Measurements from ENCODE around the gene PPP3R2.
"Not testable (repeated sequence)": the region's sequence is repeated elsewhere in the genome, so short reads cannot be mapped to it uniquely, and the experiment has no call there.

The PPP3R2 gene

GRCh38 chr9:101567725-101568350, 26.9 kb downstream of the PPP3R2 start:
- TF ChIP-seq CTCF (conservative IDR thresholded peaks at IDR 0.05; ENCODE audit: low read depth, low read length) = no peak
- no peak overlapping the region for H3K4me3 ChIP-seq (ENCODE audit: low read depth, low read length)
- DNase-seq (ENCODE audit: low read depth) = no peak

GRCh38 chr9:101566904-101567724, 27.7 kb downstream of the PPP3R2 start:
- H3K4me3 ChIP-seq (ENCODE audit: low read depth, low read length) = no peak overlapping the region
- peak; percentile 81 for DNase-seq (ENCODE audit: low read depth)
- peak; percentile 74 for TF ChIP-seq CTCF (conservative IDR thresholded peaks at IDR 0.05; ENCODE audit: low read depth, low read length)

GRCh38 chr9:101564252-101564651, 30.5 kb downstream of the PPP3R2 start:
- TF ChIP-seq CTCF (conservative IDR thresholded peaks at IDR 0.05; ENCODE audit: low read depth, low read length) = no peak
- H3K4me3 ChIP-seq (ENCODE audit: low read depth, low read length) = no peak overlapping the region
- DNase-seq (ENCODE audit: low read depth) = no peak

GRCh38 chr9:101562966-101563365, 31.8 kb downstream of the PPP3R2 start:
- no peak for TF ChIP-seq CTCF (conservative IDR thresholded peaks at IDR 0.05; ENCODE audit: low read depth, low read length)
- DNase-seq (ENCODE audit: low read depth) = peak; percentile 8
- H3K4me3 ChIP-seq (ENCODE audit: low read depth, low read length) = no peak overlapping the region

- H3K4me3 ChIP-seq (ENCODE audit: low read depth, low read length) = no peak overlapping the region
- no peak for DNase-seq (ENCODE audit: low read depth)
- TF ChIP-seq CTCF (conservative IDR thresholded peaks at IDR 0.05; ENCODE audit: low read depth, low read length) = no peak
Observed at GRCh38 chr9:101561740-101562139, 33.0 kb downstream of the PPP3R2 start.

GRCh38 chr9:101549472-101550098, 45.2 kb downstream of the PPP3R2 start:
- H3K4me3 ChIP-seq (ENCODE audit: low read depth, low read length) = not testable (repeated sequence)
- peak; percentile 21 for DNase-seq (ENCODE audit: low read depth)
- peak; percentile 28 for TF ChIP-seq CTCF (conservative IDR thresholded peaks at IDR 0.05; ENCODE audit: low read depth, low read length)
